ENCODE measurements around the gene SEMA7A.
"Not testable (repeated sequence)": the region's sequence is repeated elsewhere in the genome, so short reads cannot be mapped to it uniquely, and the experiment has no call there.

Gene SEMA7A

GRCh38 chr15:74369756-74370155, 64.0 kb downstream of the SEMA7A start:
- peaks cover 36% of the 10 kb centered on the region for H3K27me3 ChIP-seq (ENCODE audit: control insufficient read depth, insufficient read depth, low read length, poor library complexity, severe bottlenecking)
- 94 to 100% methylated on average over 2 of the region's 2 CpGs for WGBS, 2 experiments
- no peaks in the 10 kb centered on the region for H3K9me3 ChIP-seq (ENCODE audit: control insufficient read depth, low read length)

GRCh38 chr15:74369084-74369745, 64.5 kb downstream of the SEMA7A start:
- Histone ChIP-seq H3K4me3 (ENCODE audit: insufficient read depth, low read depth, low read length) (no peak overlapping the region), H3K27ac (ENCODE audit: insufficient read depth, low read depth, low read length, poor library complexity, severe bottlenecking) (no peak overlapping the region), H3K4me1 (ENCODE audit: control insufficient read depth, insufficient read depth, low read length) (peaks cover 11% of the 10 kb centered on the region), H3K27me3 (ENCODE audit: control insufficient read depth, insufficient read depth, low read length, poor library complexity, severe bottlenecking) (peaks cover 38% of the 10 kb centered on the region), H3K36me3 (ENCODE audit: control insufficient read depth, insufficient read depth, low read length) (no peaks in the 10 kb centered on the region), H3K9me3 (ENCODE audit: control insufficient read depth, low read length) (no peaks in the 10 kb centered on the region)
- WGBS, 2 experiments = 81 to 86% methylated on average over 10 of the region's 10 CpGs

More at GRCh38 chr15:74369756-74370155, 64.0 kb downstream of the SEMA7A start:
- H3K27ac ChIP-seq (ENCODE audit: insufficient read depth, low read depth, low read length, poor library complexity, severe bottlenecking) = no peak overlapping the region
- no peak overlapping the region for H3K4me3 ChIP-seq (ENCODE audit: insufficient read depth, low read depth, low read length)
- no peaks in the 10 kb centered on the region for H3K36me3 ChIP-seq (ENCODE audit: control insufficient read depth, insufficient read depth, low read length)
- H3K4me1 ChIP-seq (ENCODE audit: control insufficient read depth, insufficient read depth, low read length) = peaks cover 11% of the 10 kb centered on the region

GRCh38 chr15:74368121-74368520, 65.6 kb downstream of the SEMA7A start:
- 94 to 97% methylated on average over 3 of the region's 3 CpGs for WGBS, 2 experiments
- H3K9me3 ChIP-seq (ENCODE audit: control insufficient read depth, low read length) = no peaks in the 10 kb centered on the region
- H3K36me3 ChIP-seq (ENCODE audit: control insufficient read depth, insufficient read depth, low read length) = no peaks in the 10 kb centered on the region
- peaks cover 41% of the 10 kb centered on the region for H3K27me3 ChIP-seq (ENCODE audit: control insufficient read depth, insufficient read depth, low read length, poor library complexity, severe bottlenecking)
- no peak overlapping the region for H3K27ac ChIP-seq (ENCODE audit: insufficient read depth, low read depth, low read length, poor library complexity, severe bottlenecking)
- H3K4me3 ChIP-seq (ENCODE audit: insufficient read depth, low read depth, low read length) = no peak overlapping the region
- H3K4me1 ChIP-seq (ENCODE audit: control insufficient read depth, insufficient read depth, low read length) = peaks cover 11% of the 10 kb centered on the region

GRCh38 chr15:74367296-74367854, 66.4 kb downstream of the SEMA7A start, which contains the start of gene CYP11A1:
Gene CYP11A1, minus strand, starts transcription at chr15:74367646. Its CDS starts 61 bp downstream, at chr15:74367585.
- Histone ChIP-seq H3K9me3 (ENCODE audit: control insufficient read depth, low read length) (no peaks in the 10 kb centered on the region), H3K36me3 (ENCODE audit: control insufficient read depth, insufficient read depth, low read length) (no peaks in the 10 kb centered on the region), H3K27ac (ENCODE audit: insufficient read depth, low read depth, low read length, poor library complexity, severe bottlenecking) (no peak within 1 kb of the TSS), H3K27me3 (ENCODE audit: control insufficient read depth, insufficient read depth, low read length, poor library complexity, severe bottlenecking) (peaks cover 38% of the 10 kb centered on the region), H3K4me1 (ENCODE audit: control insufficient read depth, insufficient read depth, low read length) (peaks cover 11% of the 10 kb centered on the region), H3K4me3 (ENCODE audit: insufficient read depth, low read depth, low read length) (no peak within 1 kb of the TSS)
- 92 to 93% methylated on average over 12 of the region's 12 CpGs for WGBS, 2 experiments

GRCh38 chr15:74365598-74366445, 67.9 kb downstream of the SEMA7A start:
- H3K4me1 ChIP-seq (ENCODE audit: control insufficient read depth, insufficient read depth, low read length) = peaks cover 11% of the 10 kb centered on the region
- H3K27me3 ChIP-seq (ENCODE audit: control insufficient read depth, insufficient read depth, low read length, poor library complexity, severe bottlenecking) = peaks cover 38% of the 10 kb centered on the region
- no peaks in the 10 kb centered on the region for H3K9me3 ChIP-seq (ENCODE audit: control insufficient read depth, low read length)
- 5% methylated on average over 72 to 73 of the region's 75 CpGs for WGBS, 2 experiments
- no peaks in the 10 kb centered on the region for H3K36me3 ChIP-seq (ENCODE audit: control insufficient read depth, insufficient read depth, low read length)
- H3K27ac ChIP-seq (ENCODE audit: insufficient read depth, low read depth, low read length, poor library complexity, severe bottlenecking) = no peak overlapping the region
- peak overlapping the region; percentile 52 for H3K4me3 ChIP-seq (ENCODE audit: insufficient read depth, low read depth, low read length)

- H3K36me3 ChIP-seq (ENCODE audit: control insufficient read depth, insufficient read depth, low read length) = no peaks in the 10 kb centered on the region
- no peaks in the 10 kb centered on the region for H3K9me3 ChIP-seq (ENCODE audit: control insufficient read depth, low read length)
- H3K4me1 ChIP-seq (ENCODE audit: control insufficient read depth, insufficient read depth, low read length) = peaks cover 11% of the 10 kb centered on the region
- no peak overlapping the region for H3K27ac ChIP-seq (ENCODE audit: insufficient read depth, low read depth, low read length, poor library complexity, severe bottlenecking)
- H3K27me3 ChIP-seq (ENCODE audit: control insufficient read depth, insufficient read depth, low read length, poor library complexity, severe bottlenecking) = peaks cover 38% of the 10 kb centered on the region
- H3K4me3 ChIP-seq (ENCODE audit: insufficient read depth, low read depth, low read length) = peak overlapping the region; percentile 52
- WGBS, 2 experiments = 43 to 44% methylated on average over 12 of the region's 12 CpGs
Measured at GRCh38 chr15:74364936-74365597, 68.7 kb downstream of the SEMA7A start.

- Histone ChIP-seq H3K27ac (ENCODE audit: insufficient read depth, low read depth, low read length, poor library complexity, severe bottlenecking) (no peak overlapping the region), H3K36me3 (ENCODE audit: control insufficient read depth, insufficient read depth, low read length) (no peaks in the 10 kb centered on the region), H3K9me3 (ENCODE audit: control insufficient read depth, low read length) (no peaks in the 10 kb centered on the region), H3K4me1 (ENCODE audit: control insufficient read depth, insufficient read depth, low read length) (peaks cover 11% of the 10 kb centered on the region), H3K4me3 (ENCODE audit: insufficient read depth, low read depth, low read length) (no peak overlapping the region), H3K27me3 (ENCODE audit: control insufficient read depth, insufficient read depth, low read length, poor library complexity, severe bottlenecking) (peaks cover 38% of the 10 kb centered on the region)
- WGBS, 2 experiments = 93 to 100% methylated on average over 1 of the region's 1 CpG
Measured at GRCh38 chr15:74362482-74362881, 71.3 kb downstream of the SEMA7A start.

GRCh38 chr15:74360855-74361254, 72.9 kb downstream of the SEMA7A start:
- peaks cover 11% of the 10 kb centered on the region for H3K4me1 ChIP-seq (ENCODE audit: control insufficient read depth, insufficient read depth, low read length)
- 100% methylated on average over 1 of the region's 1 CpG for WGBS, 2 experiments
- not testable (repeated sequence) for H3K9me3 ChIP-seq (ENCODE audit: control insufficient read depth, low read length); H3K36me3 ChIP-seq (ENCODE audit: control insufficient read depth, insufficient read depth, low read length); H3K4me3 ChIP-seq (ENCODE audit: insufficient read depth, low read depth, low read length); H3K27ac ChIP-seq (ENCODE audit: insufficient read depth, low read depth, low read length, poor library complexity, severe bottlenecking)
- peaks cover 22% of the 10 kb centered on the region for H3K27me3 ChIP-seq (ENCODE audit: control insufficient read depth, insufficient read depth, low read length, poor library complexity, severe bottlenecking)

- not testable (repeated sequence) for H3K4me1 ChIP-seq (ENCODE audit: control insufficient read depth, insufficient read depth, low read length); H3K4me3 ChIP-seq (ENCODE audit: insufficient read depth, low read depth, low read length); H3K36me3 ChIP-seq (ENCODE audit: control insufficient read depth, insufficient read depth, low read length); H3K9me3 ChIP-seq (ENCODE audit: control insufficient read depth, low read length); H3K27me3 ChIP-seq (ENCODE audit: control insufficient read depth, insufficient read depth, low read length, poor library complexity, severe bottlenecking); H3K27ac ChIP-seq (ENCODE audit: insufficient read depth, low read depth, low read length, poor library complexity, severe bottlenecking)
- WGBS, 2 experiments = 27 to 30% methylated on average over 6 of the region's 6 CpGs
Measured at GRCh38 chr15:74359376-74359775, 74.4 kb downstream of the SEMA7A start.

Data from ectodermal cell (in vitro differentiated cells).